AG04450 (cell line): Measurements from ENCODE around the gene EIF3I. TPM values are rescaled to one million over a fixed set of nuclear protein-coding genes. Genes with fewer than 3 reads are reported as not detected.

ENCODE experiments used
- CTCF ChIA-PET: fragments of 300-600, 350-600 bp; formaldehyde crosslinking; extraction: SDS; loops from one replicate; lab custom pipeline; 2022; ENCODE audit warnings: antibody characterized with exemption, inconsistent platforms; lab: Charles Lee
- POLR2A ChIA-PET: fragments of 350-600 bp; formaldehyde crosslinking; extraction: SDS; loops from one replicate; lab custom pipeline; 2021; ENCODE audit warnings: antibody characterized with exemption, inconsistent platforms; lab: Yijun Ruan, JAX
- DNase-seq: peaks from one replicate; pipeline ENCODE4 v3.0.0-alpha.2; 2011; ENCODE audit warnings: low read depth, low spot score
- H3K27ac ChIP-seq: one replicate; pipeline ENCODE4 v1.5.1; 2012; ENCODE audit warnings: low read depth, low read length, control low read depth
- H3K27me3 ChIP-seq: one replicate; pipeline ENCODE4 v1.6.0; 2012; ENCODE audit warnings: low read length; ENCODE audit not compliant: control insufficient read depth, insufficient read depth
- H3K4me3 ChIP-seq: 2 replicates; pipeline ENCODE4 v1.5.1; 2011; ENCODE audit warnings: mild to moderate bottlenecking, low read depth, low read length, control low read depth
- H3K9me3 ChIP-seq: 2 replicates; pipeline ENCODE4 v1.5.1; 2012; ENCODE audit warnings: low read length; ENCODE audit not compliant: control insufficient read depth, insufficient read depth
- polyA plus RNA-seq: library from polyadenylated mRNA; depleted of rRNA; stranded (reverse); fragments of >200 nt; gene quantifications from 2 replicates; pipeline ENCODE4 v1.2.3, GENCODE V29; 2011
- TF ChIP-seq, protein P1 (sequence below): IDR thresholded peaks from 2 replicates; pipeline ENCODE4 v1.5.1; 2011; ENCODE audit warnings: low read depth, low read length, control low read depth, inconsistent platforms

Gene EIF3I
- polyA plus RNA-seq, 1 experiment = 357 TPM

DNA sequence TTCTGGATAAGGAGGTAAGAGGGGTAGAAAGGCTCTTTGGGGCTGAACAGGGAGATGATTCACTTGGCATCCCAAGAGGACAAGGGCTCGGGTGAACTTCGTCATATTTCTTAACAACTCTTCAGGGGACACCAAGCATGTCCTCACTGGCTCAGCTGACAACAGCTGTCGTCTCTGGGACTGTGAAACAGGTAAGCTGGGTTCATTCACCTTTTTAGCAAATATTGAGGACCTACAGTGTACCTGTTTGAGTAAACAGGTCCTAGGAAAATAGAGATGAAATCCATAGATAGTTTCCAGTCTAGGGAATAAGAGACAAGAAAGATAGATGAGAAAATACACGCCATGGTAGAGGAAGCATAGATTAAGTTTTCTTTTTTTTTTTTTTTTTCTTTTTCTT lies 2.1 kb downstream of the EIF3I start:
- Histone ChIP-seq H3K27me3 (no peaks in the 10 kb centered on the region), H3K27ac (no peak overlapping the region), H3K4me3 (no peak overlapping the region), H3K9me3 (no peaks in the 10 kb centered on the region)
- DNase-seq = no peak
- POLR2A ChIA-PET = no interaction called here
- CTCF ChIA-PET = no interaction called here
- TF ChIP-seq, protein P1, sequence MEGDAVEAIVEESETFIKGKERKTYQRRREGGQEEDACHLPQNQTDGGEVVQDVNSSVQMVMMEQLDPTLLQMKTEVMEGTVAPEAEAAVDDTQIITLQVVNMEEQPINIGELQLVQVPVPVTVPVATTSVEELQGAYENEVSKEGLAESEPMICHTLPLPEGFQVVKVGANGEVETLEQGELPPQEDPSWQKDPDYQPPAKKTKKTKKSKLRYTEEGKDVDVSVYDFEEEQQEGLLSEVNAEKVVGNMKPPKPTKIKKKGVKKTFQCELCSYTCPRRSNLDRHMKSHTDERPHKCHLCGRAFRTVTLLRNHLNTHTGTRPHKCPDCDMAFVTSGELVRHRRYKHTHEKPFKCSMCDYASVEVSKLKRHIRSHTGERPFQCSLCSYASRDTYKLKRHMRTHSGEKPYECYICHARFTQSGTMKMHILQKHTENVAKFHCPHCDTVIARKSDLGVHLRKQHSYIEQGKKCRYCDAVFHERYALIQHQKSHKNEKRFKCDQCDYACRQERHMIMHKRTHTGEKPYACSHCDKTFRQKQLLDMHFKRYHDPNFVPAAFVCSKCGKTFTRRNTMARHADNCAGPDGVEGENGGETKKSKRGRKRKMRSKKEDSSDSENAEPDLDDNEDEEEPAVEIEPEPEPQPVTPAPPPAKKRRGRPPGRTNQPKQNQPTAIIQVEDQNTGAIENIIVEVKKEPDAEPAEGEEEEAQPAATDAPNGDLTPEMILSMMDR = no peak

DNA sequence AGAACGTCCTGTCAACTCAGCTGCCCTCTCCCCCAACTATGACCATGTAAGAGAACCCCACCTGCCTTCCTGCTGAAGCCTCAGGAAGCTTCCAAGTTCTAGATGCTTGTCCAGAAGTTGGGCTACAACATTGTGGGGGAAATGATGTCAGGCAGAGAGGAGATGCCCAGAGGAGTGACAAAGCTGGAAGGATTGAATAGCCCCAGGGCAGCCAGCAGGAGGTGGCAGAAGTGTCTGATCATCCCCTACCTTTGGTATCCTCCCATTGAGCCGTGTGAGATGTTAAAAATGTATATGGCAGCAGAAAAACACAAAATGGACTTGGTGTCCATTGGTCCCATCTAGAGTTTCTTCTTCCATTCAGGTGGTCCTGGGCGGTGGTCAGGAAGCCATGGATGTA lies 6.6 kb downstream of the EIF3I start:
- TF ChIP-seq, protein P1 = no peak
- DNase-seq = no peak
- no peak overlapping the region for H3K27ac ChIP-seq
- POLR2A ChIA-PET = interaction anchor here (0.6 kb wide), 1 partner anchor 17 kb away, joined by 3 read pairs; no protein-coding TSS in a partner anchor
- CTCF ChIA-PET = no interaction called here
- no peaks in the 10 kb centered on the region for H3K9me3 ChIP-seq
- H3K27me3 ChIP-seq = no peaks in the 10 kb centered on the region
- no peak overlapping the region for H3K4me3 ChIP-seq

DNA sequence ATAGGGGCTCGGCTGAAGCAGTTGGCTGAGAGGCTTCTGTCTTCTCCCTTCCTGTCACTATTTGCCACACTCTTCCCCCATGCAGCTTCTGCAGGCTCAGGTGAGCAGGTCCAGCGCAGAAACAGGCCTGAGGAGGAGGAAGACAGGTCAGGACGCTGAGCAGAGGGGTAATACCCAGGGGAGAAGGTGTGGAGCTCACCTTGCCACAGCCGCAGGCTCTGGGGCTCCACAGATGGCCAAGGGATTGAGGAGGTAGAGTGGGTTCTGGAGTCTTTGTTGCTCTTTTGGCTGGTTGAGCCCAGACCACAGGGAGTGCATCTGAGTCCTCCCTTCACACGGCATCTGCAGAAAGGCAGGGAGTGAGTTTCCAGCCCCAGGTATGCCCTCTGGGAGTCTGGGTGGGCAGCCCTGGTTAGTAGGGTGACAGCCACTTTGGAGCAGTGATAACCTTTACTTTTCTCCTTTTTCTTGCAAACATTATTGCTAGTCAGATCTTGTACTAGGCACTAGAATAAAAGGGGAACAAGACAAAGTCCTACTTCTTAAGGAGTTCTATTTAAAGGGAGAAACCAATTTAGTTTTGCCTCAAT lies 9.7 kb downstream of the EIF3I start:
- POLR2A ChIA-PET = interaction anchor here (0.7 to 1.3 kb wide), 3 partner anchors 9 to 104 kb away, joined by 3 to 5 read pairs (median 3); partner anchors contain the start of gene MARCKSL1

DNA sequence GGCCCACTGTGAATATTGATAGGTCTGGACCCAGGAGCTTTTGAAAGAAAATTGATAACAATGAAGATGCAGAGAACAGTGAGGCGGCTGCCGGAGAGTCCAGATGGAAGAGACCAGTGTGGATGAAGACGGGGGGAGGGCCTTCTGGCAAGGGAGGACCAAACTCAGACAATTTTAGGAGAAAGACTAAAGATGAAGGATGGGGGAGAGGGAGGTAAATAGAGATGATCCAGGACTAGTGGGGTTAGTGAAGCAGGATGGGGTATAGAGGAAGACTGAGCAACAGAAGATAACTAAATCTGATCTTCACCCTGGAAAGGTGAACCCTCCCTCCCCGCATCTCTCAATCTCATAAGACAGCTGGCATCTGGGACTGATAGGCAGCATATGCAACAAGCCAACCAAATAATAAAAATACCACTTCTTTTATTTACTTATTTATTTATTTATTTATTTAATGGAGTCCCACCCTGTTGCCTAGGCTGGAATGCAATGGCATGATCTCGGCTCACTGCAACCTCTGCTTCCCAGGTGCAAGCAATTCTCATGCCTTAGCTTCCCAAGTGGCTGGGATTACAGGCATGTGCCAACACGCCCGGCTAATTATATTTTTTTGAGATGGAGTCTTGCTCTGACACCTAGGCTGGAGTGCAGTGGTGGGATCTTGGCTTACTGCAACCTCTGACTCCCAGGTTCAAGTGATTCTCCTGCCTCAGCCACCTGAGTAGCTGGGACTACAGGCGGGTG lies 10.5 kb downstream of the EIF3I start:
- H3K4me3 ChIP-seq = no peak overlapping the region
- CTCF ChIA-PET = interaction anchor here (1.1 to 1.7 kb wide), 2 partner anchors 15 to 17 kb away, joined by 3 to 5 read pairs; no protein-coding TSS in a partner anchor
- no peaks in the 10 kb centered on the region for H3K27me3 ChIP-seq
- DNase-seq = no peak
- H3K27ac ChIP-seq = no peak overlapping the region
- H3K9me3 ChIP-seq = no peaks in the 10 kb centered on the region; the same call in 1 of the 2 replicates
- POLR2A ChIA-PET = interaction anchor here (1.2 kb wide), 1 partner anchor 8 kb away, joined by 5 read pairs; no protein-coding TSS in a partner anchor
- TF ChIP-seq, protein P1 = no peak

More for the DNA sequence above, 9.7 kb downstream of the EIF3I start:
- H3K27ac ChIP-seq = no peak overlapping the region
- no peak for DNase-seq
- TF ChIP-seq, protein P1 = no peak
- H3K4me3 ChIP-seq = no peak overlapping the region
- no peaks in the 10 kb centered on the region for H3K27me3 ChIP-seq
- CTCF ChIA-PET = interaction anchor here (1.1 to 1.7 kb wide), 2 partner anchors 16 kb away, joined by 3 to 5 read pairs; no protein-coding TSS in a partner anchor
- H3K9me3 ChIP-seq = no peaks in the 10 kb centered on the region; the same call in 1 of the 2 replicates

DNA sequence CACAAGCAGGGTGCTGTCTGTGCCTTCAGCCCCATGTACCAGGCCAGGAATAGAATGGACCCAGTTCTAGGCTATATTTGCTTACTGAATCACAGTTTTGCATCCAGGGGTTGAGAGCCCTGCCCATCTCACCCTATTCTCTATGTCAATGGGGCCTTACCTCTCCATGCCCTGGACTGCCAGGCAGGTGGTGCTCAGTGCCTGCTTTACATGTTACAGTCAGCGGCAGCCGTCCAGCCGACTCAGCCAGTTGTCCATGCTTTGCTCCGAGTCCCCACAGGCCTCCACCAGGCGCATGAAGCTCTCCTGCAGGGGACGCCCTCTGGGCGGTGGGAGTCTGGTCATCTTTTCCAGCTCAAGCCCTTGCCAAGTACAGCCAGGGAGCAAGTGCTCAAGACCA lies 12.6 kb downstream of the EIF3I start:
- DNase-seq = no peak
- no peaks in the 10 kb centered on the region for H3K27me3 ChIP-seq
- H3K27ac ChIP-seq = peak overlapping the region; percentile 12
- TF ChIP-seq, protein P1 = no peak
- H3K4me3 ChIP-seq = no peak overlapping the region
- ChIA-PET CTCF (no interaction called here), POLR2A (interaction anchor here (0.6 to 1.2 kb wide), 3 partner anchors 18 to 123 kb away, joined by 3 to 5 read pairs (median 4); no protein-coding TSS in a partner anchor)
- H3K9me3 ChIP-seq = no peaks in the 10 kb centered on the region; the same call in 1 of the 2 replicates
